Tibial nerve (tissue), 3 donors: Measurements from ENCODE around the gene TIMM9.

ENCODE experiments used
- EP300 ChIP-seq, 2 donors: sonication (generic); formaldehyde crosslinking; IDR thresholded peaks; one replicate each; pipeline ENCODE4 v1.6.1; 2017; ENCODE audit warnings: antibody characterized with exemption in 2 of 2, mild to moderate bottlenecking in 1 of 2
- POLR2A ChIP-seq, 2 donors: fragments of 450-650 bp; IDR thresholded peaks; one replicate each; pipeline ENCODE4 v1.6.1; 2017; ENCODE audit warnings: antibody characterized with exemption in 2 of 2, mild to moderate bottlenecking in 2 of 2, moderate library complexity in 2 of 2

DNA sequence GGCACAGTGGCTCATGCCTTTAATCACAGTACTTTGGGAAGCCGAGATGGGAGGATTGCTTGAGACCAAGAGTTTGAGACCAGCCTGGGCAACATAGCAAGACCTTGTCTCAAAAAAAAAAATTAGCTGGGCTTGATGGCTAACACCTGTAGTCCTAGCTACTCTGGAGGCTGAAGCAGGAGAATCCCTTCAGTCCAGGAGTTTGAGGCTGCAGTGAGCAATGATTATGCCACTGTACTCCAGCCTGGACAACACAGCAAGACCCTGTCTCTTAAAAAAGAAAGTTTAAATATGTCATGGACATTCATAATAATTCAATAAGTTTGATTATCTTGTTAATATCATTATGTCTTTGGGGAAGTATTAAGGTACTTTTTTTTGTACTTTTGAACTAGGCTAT lies 39.1 kb upstream of the TIMM9 start:
- TF ChIP-seq EP300 (IDR thresholded peaks at IDR 0.05): no peak
- TF ChIP-seq POLR2A (IDR thresholded peaks at IDR 0.05): no peak
